IMR-90 (cell line): ENCODE results near the gene PLD1. TPM values are rescaled to one million over a fixed set of nuclear protein-coding genes. Genes with fewer than 3 reads are reported as not detected.

Source experiments
- ATAC-seq: fragments of 200-7000 bp; cut with Tn5 transposase; 2 replicates; pipeline ENCODE4 v1.9.1; 2020; ENCODE audit warnings: low read depth, mild to moderate bottlenecking, moderate library complexity
- BruUV-seq: library from RNA; stranded (reverse); fragments of 400-500 nt; replicated peaks from 2 replicates; lab custom pipeline; 2021; lab: Mats Ljungman, UMichigan
- CTCF ChIA-PET: fragments of 300-600 bp; formaldehyde crosslinking; extraction: SDS; loops from one replicate; lab custom pipeline; 2021; ENCODE audit warnings: antibody characterized with exemption; lab: Yijun Ruan, JAX
- POLR2A ChIA-PET: fragments of 300-600 bp; sonication (Branson Sonifier 250); formaldehyde crosslinking; loops from one replicate; lab custom pipeline; 2022; ENCODE audit warnings: antibody characterized with exemption; ENCODE audit not compliant: unreplicated experiment; lab: Charles Lee
- DNase-seq: peaks from one replicate; pipeline ENCODE4 v3.0.0; 2013
- H2AFZ ChIP-seq: replicated peaks from 2 replicates; pipeline ENCODE3; 2013; ENCODE audit warnings: low read length, mild to moderate bottlenecking; ENCODE audit not compliant: poor library complexity
- H2AK5ac ChIP-seq: 2 replicates; pipeline ENCODE4 v1.6.1; 2013; ENCODE audit warnings: low read depth, low read length, inconsistent platforms
- H2AK9ac ChIP-seq: replicated peaks from 2 replicates; pipeline ENCODE3; 2013; ENCODE audit warnings: mild to moderate bottlenecking, low read depth, low read length, moderate library complexity; ENCODE audit not compliant: poor library complexity
- H2BK120ac ChIP-seq: 2 replicates; pipeline ENCODE4 v1.6.1; 2013; ENCODE audit warnings: low read depth, low read length, inconsistent platforms
- H2BK15ac ChIP-seq: 3 replicates; pipeline ENCODE4 v1.6.1; 2013; ENCODE audit warnings: low read depth, low read length, inconsistent platforms
- H2BK20ac ChIP-seq: 2 replicates; pipeline ENCODE4 v1.6.1; 2013; ENCODE audit warnings: low read depth, mild to moderate bottlenecking, inconsistent platforms, low read length, moderate library complexity
- H2BK5ac ChIP-seq: 2 replicates; pipeline ENCODE4 v1.6.1; 2013; ENCODE audit warnings: mild to moderate bottlenecking, low read depth, low read length, inconsistent platforms; ENCODE audit not compliant: poor library complexity, severe bottlenecking
- H3K14ac ChIP-seq: replicated peaks from 2 replicates; pipeline ENCODE4 v1.6.1; 2013; ENCODE audit warnings: low read depth, low read length, inconsistent platforms
- H3K18ac ChIP-seq: 2 replicates; pipeline ENCODE4 v1.6.1; 2013; ENCODE audit warnings: low read depth, low read length, control low read depth
- H3K23ac ChIP-seq: 2 replicates; pipeline ENCODE4 v1.6.1; 2013; ENCODE audit warnings: low read depth, low read length, inconsistent platforms
- H3K27ac ChIP-seq: 2 replicates; pipeline ENCODE4 v1.5.1; 2013; ENCODE audit warnings: mild to moderate bottlenecking, control low read depth, low read length; ENCODE audit not compliant: insufficient read depth
- H3K27me3 ChIP-seq: 2 replicates; pipeline ENCODE4 v1.6.1; 2013; ENCODE audit warnings: low read length; ENCODE audit not compliant: control insufficient read depth, insufficient read depth
- H3K36me3 ChIP-seq: 2 replicates; pipeline ENCODE4 v1.6.1; 2013; ENCODE audit warnings: low read length, mixed read lengths; ENCODE audit not compliant: control insufficient read depth, insufficient read depth
- H3K4ac ChIP-seq: 2 replicates; pipeline ENCODE4 v1.6.1; 2013; ENCODE audit warnings: low read depth, low read length, inconsistent platforms
- H3K4me1 ChIP-seq: 2 replicates; pipeline ENCODE4 v1.6.1; 2013; ENCODE audit warnings: low read length, mixed read lengths; ENCODE audit not compliant: control insufficient read depth, insufficient read depth
- H3K4me2 ChIP-seq: 2 replicates; pipeline ENCODE4 v1.6.1; 2013; ENCODE audit warnings: low read depth, mild to moderate bottlenecking, control low read depth, low read length, moderate library complexity
- H3K4me3 ChIP-seq: 2 replicates; pipeline ENCODE4 v1.5.1; 2013; ENCODE audit warnings: low read depth, mild to moderate bottlenecking, control low read depth, low read length, moderate library complexity; ENCODE audit not compliant: insufficient read depth
- H3K56ac ChIP-seq: 2 replicates; pipeline ENCODE4 v1.6.1; 2013; ENCODE audit warnings: low read length, inconsistent platforms; ENCODE audit not compliant: insufficient read depth; ENCODE audit errors: extremely low read depth
- H3K79me1 ChIP-seq, 2 experiments: 2 replicates each; pipeline ENCODE4 v1.6.1; 2013; ENCODE audit warnings: low read length in 2 of 2, inconsistent platforms in 1 of 2, low read depth in 1 of 2
- H3K9ac ChIP-seq: 2 replicates; pipeline ENCODE4 v1.6.1; 2013; ENCODE audit warnings: low read depth, low read length, control low read depth
- H3K9me1 ChIP-seq: 2 replicates; pipeline ENCODE4 v1.6.1; 2013; ENCODE audit warnings: low read length, inconsistent platforms; ENCODE audit not compliant: insufficient read depth
- H3K9me3 ChIP-seq: 2 replicates; pipeline ENCODE4 v1.6.1; 2013; ENCODE audit warnings: low read length; ENCODE audit not compliant: control insufficient read depth, insufficient read depth
- H4K20me1 ChIP-seq: 2 replicates; pipeline ENCODE4 v1.6.1; 2013; ENCODE audit warnings: low read length, inconsistent platforms; ENCODE audit not compliant: insufficient read depth
- H4K5ac ChIP-seq: 2 replicates; pipeline ENCODE4 v1.6.1; 2013; ENCODE audit warnings: mild to moderate bottlenecking, low read depth, low read length, control low read depth
- H4K8ac ChIP-seq, 2 experiments: 2 replicates each; pipeline ENCODE4 v1.6.1; 2013; ENCODE audit warnings: low read depth in 2 of 2, low read length in 2 of 2, control low read depth in 1 of 2, inconsistent platforms in 1 of 2
- H4K91ac ChIP-seq: 2 replicates; pipeline ENCODE4 v1.6.1; 2013; ENCODE audit warnings: low read depth, low read length, inconsistent platforms; ENCODE audit not compliant: insufficient read depth
- BHLHE40 ChIP-seq: fragments of 150-350 bp; IDR thresholded peaks from 2 replicates; pipeline ENCODE4 v1.6.1; 2016; ENCODE audit warnings: mild to moderate bottlenecking, low read depth, low read length
- MAFK ChIP-seq: IDR thresholded peaks from 2 replicates; pipeline ENCODE4 v1.6.1; 2012; ENCODE audit warnings: low read depth, low read length, improper control_type of control experiment
- RAD21 ChIP-seq: IDR thresholded peaks from 2 replicates; pipeline ENCODE4 v1.6.1; 2012; ENCODE audit warnings: low read length, improper control_type of control experiment
- RCOR1 ChIP-seq: IDR thresholded peaks from 2 replicates; pipeline ENCODE4 v1.6.1; 2012; ENCODE audit warnings: mild to moderate bottlenecking, low read length, improper control_type of control experiment; ENCODE audit not compliant: insufficient replicate concordance
- WGBS, 2 experiments: methylation state at CpG; one replicate each; pipeline versions ENCODE4 v1.1.5 to v1.1.7; 2013; ENCODE audit warnings: missing lambda C conversion rate in 2 of 2; ENCODE audit not compliant: insufficient read length in 1 of 2; ENCODE audit errors: extremely low coverage in 2 of 2; 5-methylcytosine and 5-hydroxymethylcytosine counted together
- dilution Hi-C: fragments of 300-500 bp; cut with HindIII; formaldehyde crosslinking; loops from one replicate; pipeline ENCODE4 v1.14.3; 2018; ENCODE audit warnings: low sequenced_read_pairs; ENCODE audit not compliant: unreplicated experiment
- in situ Hi-C: fragments of 300-500 bp; cut with MboI; formaldehyde crosslinking; loops from 3 replicates; pipeline ENCODE4 v1.14.3; 2019; ENCODE audit warnings: low sequenced_read_pairs, inconsistent platforms, mixed read lengths
- intact Hi-C: fragments of 100-400 bp; cut with micrococcal nuclease; formaldehyde crosslinking; loops from 2 replicates; pipeline ENCODE4 v1.10.0; 2022
- polyA plus RNA-seq, 3 experiments: library from polyadenylated mRNA; depleted of rRNA; stranded (reverse); fragments of >200 nt; gene quantifications; 2 replicates each; pipeline ENCODE4 v1.2.3, GENCODE V29; 2012; ENCODE audit warnings: low replicate concordance in 1 of 3
- total RNA-seq: library from RNA; depleted of rRNA; stranded (reverse); fragments of >200 nt; gene quantifications from 2 replicates; pipeline ENCODE4 v1.2.3, GENCODE V29; 2012
- TF ChIP-seq, protein P1 (sequence below): fragments of 150-350 bp; IDR thresholded peaks from 2 replicates; pipeline ENCODE4 v1.6.1; 2016; ENCODE audit warnings: low read depth, mild to moderate bottlenecking, low read length, moderate library complexity, borderline replicate concordance

The PLD1 gene
- total and polyA plus RNA-seq, 2 of the 4 experiments (the other 2 are of a cell fraction) = 3.3 to 9.7 TPM

GRCh38 chr3:171765511-171765887, 44.8 kb downstream of the PLD1 start:
- Histone ChIP-seq H4K20me1 (no peaks in the 10 kb centered on the region), H3K4me2 (no peak overlapping the region), H4K5ac (no peak overlapping the region), H4K8ac (no peak overlapping the region), H3K23ac (no peak overlapping the region), H3K14ac (no peak overlapping the region), H3K27me3 (no peaks in the 10 kb centered on the region), H3K4me1 (no peaks in the 10 kb centered on the region), H2AK9ac (no peak overlapping the region), H3K4ac (no peak overlapping the region), H3K4me3 (no peak overlapping the region), H3K9ac (no peak overlapping the region), H3K36me3 (peaks cover 2% of the 10 kb centered on the region; the same call in 1 of the 2 replicates), H2BK20ac (no peak overlapping the region), H3K27ac (no peak overlapping the region), H3K9me1 (0 out of 2 replicates have a peak, but pooled peaks cover 8% of the 10 kb centered on the region), H3K9me3 (no peaks in the 10 kb centered on the region), H2BK15ac (no peak overlapping the region), H2AK5ac (no peak overlapping the region), H3K79me1 (peaks cover 4% of the 10 kb centered on the region in 2 experiments; a peak in 1 of 4 replicates), H3K18ac (no peak overlapping the region), H2BK5ac (no peak overlapping the region), H2BK120ac (no peak overlapping the region), H4K91ac (no peak overlapping the region), H3K56ac (no peak overlapping the region), H2AFZ (no peak overlapping the region)
- ChIA-PET POLR2A (no interaction called here), CTCF (no interaction called here)
- dilution Hi-C loops (no loop called here), in situ Hi-C loops (loop anchor here (25.0 kb wide), 1 partner anchor 803 kb away; no protein-coding TSS in a partner anchor), intact Hi-C loops (no loop called here)
- ATAC-seq = no peak
- no TSS peak for BruUV-seq
- no peak for DNase-seq
- no peak for TF ChIP-seq RCOR1
- no peak for TF ChIP-seq BHLHE40
- no peak for TF ChIP-seq MAFK
- TF ChIP-seq RAD21 = no peak
- TF ChIP-seq, protein P1, sequence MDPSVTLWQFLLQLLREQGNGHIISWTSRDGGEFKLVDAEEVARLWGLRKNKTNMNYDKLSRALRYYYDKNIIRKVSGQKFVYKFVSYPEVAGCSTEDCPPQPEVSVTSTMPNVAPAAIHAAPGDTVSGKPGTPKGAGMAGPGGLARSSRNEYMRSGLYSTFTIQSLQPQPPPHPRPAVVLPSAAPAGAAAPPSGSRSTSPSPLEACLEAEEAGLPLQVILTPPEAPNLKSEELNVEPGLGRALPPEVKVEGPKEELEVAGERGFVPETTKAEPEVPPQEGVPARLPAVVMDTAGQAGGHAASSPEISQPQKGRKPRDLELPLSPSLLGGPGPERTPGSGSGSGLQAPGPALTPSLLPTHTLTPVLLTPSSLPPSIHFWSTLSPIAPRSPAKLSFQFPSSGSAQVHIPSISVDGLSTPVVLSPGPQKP = no peak
- no CpG with 5 or more reads among the region's 5 CpGs for WGBS, 2 experiments
